H9 (cell line): ENCODE results near the gene MUC5AC. TPM values are rescaled to one million over a fixed set of nuclear protein-coding genes. Genes with fewer than 3 reads are reported as not detected.

Experiments used
- DNase-seq: peaks from one replicate; pipeline ENCODE4 v3.0.0-alpha.2; 2017
- H2AFZ ChIP-seq: one replicate; pipeline ENCODE4 v1.6.1; 2013; ENCODE audit warnings: mild to moderate bottlenecking, low read length, control low read depth, moderate library complexity
- H2AK5ac ChIP-seq: 2 replicates; pipeline ENCODE4 v1.6.1; 2013; ENCODE audit warnings: low read length, control low read depth, mixed read lengths; ENCODE audit not compliant: insufficient read length
- H2BK120ac ChIP-seq: one replicate; pipeline ENCODE4 v1.6.1; 2013; ENCODE audit warnings: low read depth, mild to moderate bottlenecking, low read length, control low read depth, inconsistent platforms; ENCODE audit not compliant: poor library complexity, severe bottlenecking
- H2BK12ac ChIP-seq: 2 replicates; pipeline ENCODE4 v1.6.1; 2013; ENCODE audit warnings: low read length, control low read depth, mixed read lengths, low read depth; ENCODE audit not compliant: insufficient read length
- H2BK15ac ChIP-seq: 2 replicates; pipeline ENCODE4 v1.6.1; 2013; ENCODE audit warnings: low read depth, low read length, control low read depth
- H2BK20ac ChIP-seq: one replicate; pipeline ENCODE4 v1.6.1; 2013; ENCODE audit warnings: low read depth, mild to moderate bottlenecking, low read length, control low read depth, inconsistent platforms; ENCODE audit not compliant: poor library complexity, severe bottlenecking
- H2BK5ac ChIP-seq: 2 replicates; pipeline ENCODE4 v1.6.1; 2013; ENCODE audit warnings: low read length, control low read depth, mixed read lengths; ENCODE audit not compliant: insufficient read length
- H3K14ac ChIP-seq: 2 replicates; pipeline ENCODE4 v1.6.1; 2013; ENCODE audit warnings: low read length, control low read depth; ENCODE audit not compliant: insufficient read depth
- H3K18ac ChIP-seq: 2 replicates; pipeline ENCODE4 v1.6.1; 2013; ENCODE audit warnings: low read depth, mild to moderate bottlenecking, mixed read lengths, low read length, control low read depth; ENCODE audit not compliant: insufficient read length
- H3K23ac ChIP-seq: 2 replicates; pipeline ENCODE4 v1.6.1; 2013; ENCODE audit warnings: low read length, control low read depth, mixed read lengths, low read depth; ENCODE audit not compliant: insufficient read length
- H3K23me2 ChIP-seq: 2 replicates; pipeline ENCODE4 v1.6.1; 2013; ENCODE audit warnings: low read depth, mild to moderate bottlenecking, mixed read lengths, low read length, control low read depth; ENCODE audit not compliant: insufficient read length, poor library complexity, severe bottlenecking
- H3K27ac ChIP-seq: 2 replicates; pipeline ENCODE4 v1.5.1; 2013; ENCODE audit warnings: low read length, control low read depth, mixed read lengths, low read depth; ENCODE audit not compliant: insufficient read length
- H3K27me3 ChIP-seq: 2 replicates; pipeline ENCODE4 v1.6.1; 2013; ENCODE audit warnings: low read length, control low read depth, inconsistent platforms; ENCODE audit not compliant: insufficient read depth
- H3K4ac ChIP-seq: 2 replicates; pipeline ENCODE4 v1.6.1; 2013; ENCODE audit warnings: low read depth, mild to moderate bottlenecking, control low read depth, inconsistent platforms, low read length, moderate library complexity
- H3K4me1 ChIP-seq: 2 replicates; pipeline ENCODE4 v1.6.1; 2013; ENCODE audit warnings: low read length, control low read depth, inconsistent platforms; ENCODE audit not compliant: insufficient read depth
- H3K4me2 ChIP-seq: 2 replicates; pipeline ENCODE4 v1.6.1; 2013; ENCODE audit warnings: low read length, control low read depth, mixed read lengths; ENCODE audit not compliant: insufficient read length, insufficient read depth
- H3K56ac ChIP-seq: 2 replicates; pipeline ENCODE4 v1.6.1; 2013; ENCODE audit warnings: low read depth, mild to moderate bottlenecking, mixed read lengths, low read length, control low read depth; ENCODE audit not compliant: insufficient read length
- H3K79me1 ChIP-seq: 2 replicates; pipeline ENCODE4 v1.6.1; 2013; ENCODE audit warnings: low read depth, mild to moderate bottlenecking, moderate library complexity, low read length, control low read depth, inconsistent platforms; ENCODE audit not compliant: insufficient read depth, poor library complexity, severe bottlenecking
- H3K79me2 ChIP-seq: 2 replicates; pipeline ENCODE4 v1.6.1; 2013; ENCODE audit warnings: low read length, control low read depth, inconsistent platforms; ENCODE audit not compliant: insufficient read depth
- H3K9ac ChIP-seq: 2 replicates; pipeline ENCODE4 v1.6.1; 2013; ENCODE audit warnings: low read length, control low read depth, mixed read lengths; ENCODE audit not compliant: insufficient read length; ENCODE audit errors: extremely low read depth
- H3K9me3 ChIP-seq: one replicate; pipeline ENCODE4 v1.6.1; 2013; ENCODE audit warnings: low read depth, low read length, inconsistent platforms; ENCODE audit not compliant: control insufficient read depth
- H3T11ph ChIP-seq: one replicate; pipeline ENCODE4 v1.6.1; 2013; ENCODE audit warnings: mild to moderate bottlenecking, low read length, control low read depth, inconsistent platforms
- H4K20me1 ChIP-seq: one replicate; pipeline ENCODE4 v1.6.1; 2013; ENCODE audit not compliant: control insufficient read depth, insufficient read length, insufficient read depth
- H4K5ac ChIP-seq: 2 replicates; pipeline ENCODE4 v1.6.1; 2013; ENCODE audit warnings: low read depth, mild to moderate bottlenecking, mixed read lengths, low read length, control low read depth; ENCODE audit not compliant: insufficient read length
- H4K8ac ChIP-seq: replicated peaks from 2 replicates; pipeline ENCODE4 v1.6.1; 2013; ENCODE audit warnings: low read length, control low read depth, mixed read lengths, low read depth; ENCODE audit not compliant: insufficient read length
- H4K91ac ChIP-seq: 2 replicates; pipeline ENCODE4 v1.6.1; 2013; ENCODE audit warnings: low read depth, mild to moderate bottlenecking, moderate library complexity, mixed read lengths, low read length, control low read depth; ENCODE audit not compliant: insufficient read length
- H3K27ac Mint-ChIP-seq, 3 experiments: 2 replicates in 2 of 3; 3 replicates in 1 of 3; pipeline ENCODE4 v1.8.0; 2020 to 2021; ENCODE audit warnings: mixed read lengths in 3 of 3, mild to moderate bottlenecking in 1 of 3, moderate library complexity in 1 of 3
- H3K27me3 Mint-ChIP-seq: 2 replicates; pipeline ENCODE4 v1.8.0; 2021; ENCODE audit warnings: low read depth, mild to moderate bottlenecking, moderate library complexity, mixed read lengths
- H3K36me3 Mint-ChIP-seq, 3 experiments: 2 replicates in 2 of 3; 3 replicates in 1 of 3; pipeline ENCODE4 v1.8.0; 2020 to 2021; ENCODE audit warnings: low read depth in 3 of 3, mixed read lengths in 3 of 3; ENCODE audit not compliant: insufficient read depth in 1 of 3
- H3K4me1 Mint-ChIP-seq, 2 experiments: 2 replicates each; pipeline ENCODE4 v1.8.0; 2020; ENCODE audit warnings: mixed read lengths in 2 of 2
- H3K4me3 Mint-ChIP-seq, 2 experiments: 2 replicates in 1 of 2; 3 replicates in 1 of 2; pipeline ENCODE4 v1.8.0; 2020 to 2021; ENCODE audit warnings: mild to moderate bottlenecking in 2 of 2, mixed read lengths in 2 of 2, moderate library complexity in 1 of 2
- H3K9me3 Mint-ChIP-seq, 2 experiments: 2 replicates in 1 of 2; 3 replicates in 1 of 2; pipeline ENCODE4 v1.8.0; 2020; ENCODE audit warnings: mild to moderate bottlenecking in 2 of 2, mixed read lengths in 2 of 2, moderate library complexity in 1 of 2
- CTCF ChIP-seq: fragments of 200-600 bp; sonication (generic); conservative IDR thresholded peaks from 3 replicates; pipeline ENCODE4 v1.8.0; 2021; ENCODE audit warnings: antibody characterized with exemption, mild to moderate bottlenecking
- WGBS: extraction: QIAGEN DNeasy Blood & Tissue Kit; methylation state at CpG from one replicate; pipeline ENCODE4 v1.1.7; 2013; ENCODE audit warnings: missing lambda C conversion rate, low lambda C conversion rate, mixed read lengths; ENCODE audit not compliant: insufficient read length; ENCODE audit errors: extremely low coverage; 5-methylcytosine and 5-hydroxymethylcytosine counted together
- total RNA-seq: library from RNA; stranded (reverse); gene quantifications from 2 replicates; pipeline ENCODE4 v1.2.1, GENCODE V29; 2021

Gene MUC5AC
- total RNA-seq, 1 experiment from 2014 or later = not detected

GRCh38 chr11:1118755-1119603, 38.8 kb upstream of the MUC5AC start:
- Histone ChIP-seq H3K4ac (no peak overlapping the region), H4K91ac (no peak overlapping the region), H2BK15ac (no peak overlapping the region), H2BK20ac (no peak overlapping the region), H3K14ac (no peak overlapping the region; the same call in 1 of the 2 replicates), H3K79me1 (no peaks in the 10 kb centered on the region), H3K4me1 (no peaks in the 10 kb centered on the region), H4K8ac (no peak overlapping the region), H3K18ac (no peak overlapping the region), H3K4me2 (no peak overlapping the region), H3K56ac (no peak overlapping the region), H2BK120ac (no peak overlapping the region), H3K9ac (no peak overlapping the region), H3K27ac (no peak overlapping the region), H2BK12ac (no peak overlapping the region), H3K23me2 (no peaks in the 10 kb centered on the region), H2AK5ac (no peak overlapping the region), H2AFZ (no peak overlapping the region), H3T11ph (no peak overlapping the region), H3K9me3 (no peaks in the 10 kb centered on the region), H4K20me1 (no peaks in the 10 kb centered on the region), H3K27me3 (no peaks in the 10 kb centered on the region), H3K23ac (no peak overlapping the region), H3K79me2 (no peaks in the 10 kb centered on the region), H2BK5ac (no peak overlapping the region), H4K5ac (no peak overlapping the region)
- peaks cover 14% of the 10 kb centered on the region for H3K27me3 Mint-ChIP-seq
- peak; percentile 18 for DNase-seq
- H3K4me1 Mint-ChIP-seq = peaks cover 2 to 5% of the 10 kb centered on the region in 2 experiments; a peak in 2 of 4 replicates
- H3K36me3 Mint-ChIP-seq = no peaks in the 10 kb centered on the region
- H3K4me3 Mint-ChIP-seq = no peak overlapping the region
- TF ChIP-seq CTCF = no peak
- peak overlapping the region in 1 of 3 experiments; percentile 55; a peak in 1 of 7 replicates for H3K27ac Mint-ChIP-seq
- WGBS = no CpG with 5 or more reads among the region's 22 CpGs
- no peaks in the 10 kb centered on the region; a peak in 1 of 5 replicates for H3K9me3 Mint-ChIP-seq
